ENCODE results near the gene UGT1A4.

GRCh38 chr2:233756429-233757081 is 38.0 kb downstream of the UGT1A4 start:
- TF ChIP-seq CTCF (conservative IDR thresholded peaks at IDR 0.05) = no peak
- no peak for TF ChIP-seq EZH2 (IDR thresholded peaks at IDR 0.05; ENCODE audit: low read depth)
